HG03354 (cell line): ENCODE measurements around the gene WWOX.

ENCODE experiments used
- ATAC-seq: cut with Tn5 transposase; IDR thresholded peaks from one replicate; pipeline ENCODE4 v1.9.1; 2021; ENCODE audit warnings: mild to moderate bottlenecking; ENCODE audit not compliant: unreplicated experiment, poor library complexity, severe bottlenecking

The WWOX gene

DNA sequence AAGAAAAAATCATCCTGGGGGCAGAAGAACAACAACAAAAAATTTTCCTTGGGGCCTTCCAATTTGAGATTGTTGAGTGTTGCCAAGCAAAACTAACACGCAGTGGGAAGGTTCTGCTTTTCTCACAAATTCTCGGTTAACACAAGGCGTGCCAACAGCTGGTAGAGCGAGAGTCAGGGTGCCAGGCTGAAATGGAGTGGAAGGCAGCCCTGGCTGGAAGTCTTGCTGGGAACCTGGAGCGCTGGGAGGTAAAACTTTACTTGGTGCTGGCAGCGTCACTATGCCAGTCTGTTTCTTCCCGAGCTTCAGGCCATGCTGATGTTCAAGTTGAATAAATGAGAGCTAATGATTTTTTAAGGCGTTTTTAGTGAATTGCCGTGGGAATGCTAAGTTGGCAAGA lies 189.4 kb downstream of the WWOX start:
- ATAC-seq = no peak

DNA sequence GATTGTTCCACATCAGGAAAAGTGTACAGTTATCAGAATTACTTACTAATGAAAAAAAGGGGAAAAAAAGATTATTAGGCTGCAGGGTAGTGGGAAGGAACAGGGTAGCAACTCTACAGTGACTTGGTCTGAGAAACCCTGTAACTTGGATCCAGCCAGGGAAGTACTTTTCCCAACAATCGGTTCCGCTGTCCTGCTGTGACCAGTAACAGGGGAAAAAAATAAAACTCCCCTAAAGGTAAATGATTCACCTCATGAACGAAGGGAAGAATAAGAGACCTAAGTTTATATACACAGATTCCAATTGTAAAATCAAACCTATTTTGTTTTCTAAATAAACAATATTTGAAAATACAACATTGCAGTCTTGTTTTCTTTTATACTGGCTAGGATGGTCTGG lies 189.9 kb downstream of the WWOX start:
- no peak for ATAC-seq

DNA sequence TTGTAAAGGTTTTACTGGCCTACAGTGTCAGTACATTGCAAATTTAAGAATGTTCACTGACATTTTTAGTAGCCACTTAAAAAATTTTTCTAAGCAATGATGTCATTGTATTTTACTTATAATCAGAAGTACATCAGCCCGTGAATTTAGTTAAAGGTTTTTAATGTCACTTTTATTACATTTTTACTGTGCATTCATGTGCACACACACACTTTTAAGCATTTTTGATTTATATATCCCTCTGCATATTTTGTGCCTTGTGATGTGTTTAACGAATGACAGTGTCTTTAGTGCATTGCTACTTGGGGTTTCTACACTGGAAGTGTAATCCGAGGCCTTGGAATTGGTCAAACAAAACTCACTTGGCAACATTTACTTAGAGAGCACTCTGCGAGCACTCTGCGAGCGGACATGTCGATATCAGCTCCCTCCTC lies 190.4 kb downstream of the WWOX start:
- ATAC-seq = no peak

DNA sequence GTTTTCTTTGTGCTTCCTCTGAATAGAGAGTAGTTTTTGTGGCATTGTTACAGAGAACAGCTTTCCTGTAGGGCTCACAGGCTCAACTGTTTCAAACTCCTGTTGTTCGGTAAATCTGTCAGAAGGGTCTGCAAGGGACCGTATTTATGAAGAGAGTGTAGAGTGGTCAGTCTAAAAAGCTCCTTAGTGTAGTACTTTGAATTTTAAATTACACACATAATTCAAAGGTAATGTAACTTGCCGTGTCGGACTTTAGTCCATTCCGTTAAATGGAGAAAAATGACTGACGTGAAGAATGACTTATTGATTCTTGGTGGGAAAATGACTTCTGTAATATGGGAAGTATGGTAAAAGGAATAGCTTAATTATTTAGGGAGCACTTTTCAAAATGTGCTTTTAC lies 190.9 kb downstream of the WWOX start:
- ATAC-seq = no peak

DNA sequence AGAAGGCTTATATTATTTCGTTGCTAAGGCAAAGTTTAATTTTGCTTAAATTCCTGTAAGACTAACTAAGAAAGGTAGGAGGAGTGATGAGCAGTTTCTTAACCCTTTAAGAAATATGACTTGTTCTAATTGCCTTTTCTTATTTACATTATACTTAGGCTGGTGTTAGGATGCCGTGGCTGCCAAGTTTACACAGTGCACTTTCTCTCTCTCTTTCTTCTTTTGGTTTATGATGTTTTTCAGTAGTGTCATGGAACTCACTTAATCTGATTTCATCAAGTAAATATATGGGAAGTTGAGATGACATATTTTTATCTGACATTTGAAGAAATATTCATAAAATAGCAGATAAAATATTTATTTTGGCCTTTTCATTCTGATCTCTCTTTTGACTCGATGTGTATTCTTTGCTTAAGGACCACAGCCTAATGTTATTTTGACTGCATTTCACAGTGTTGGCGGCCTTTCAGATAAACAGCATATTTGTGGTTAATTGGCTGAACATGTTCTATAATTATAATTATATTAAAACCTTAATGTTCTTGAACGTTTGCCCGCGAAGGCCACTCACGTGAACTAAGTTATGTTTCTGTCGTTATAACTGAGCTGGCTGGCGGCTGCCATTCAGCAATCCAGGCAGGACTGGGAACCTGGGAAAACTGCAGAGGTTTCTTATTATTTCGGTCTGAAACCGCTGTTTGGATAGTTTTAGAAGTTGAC lies 191.6 kb downstream of the WWOX start:
- no peak for ATAC-seq

DNA sequence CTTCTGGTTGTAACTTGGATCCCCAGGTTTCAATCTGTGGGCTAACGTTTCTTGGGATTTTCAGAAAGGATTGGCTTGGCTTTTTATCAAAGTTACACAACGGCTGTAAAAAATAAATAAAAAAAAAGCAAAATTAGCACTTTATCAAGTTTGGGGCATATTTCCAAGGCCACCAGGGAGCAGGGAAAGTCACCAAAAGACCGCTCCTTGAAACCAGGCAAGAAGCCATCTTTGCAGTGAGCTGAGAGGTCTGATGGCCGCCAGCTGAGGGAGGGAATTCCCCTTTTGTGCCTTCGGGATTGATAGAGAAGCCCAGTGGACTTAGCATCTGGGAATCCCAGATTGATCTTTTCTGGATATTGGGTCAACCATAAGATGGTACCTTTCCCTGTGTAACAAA lies 192.2 kb downstream of the WWOX start:
- ATAC-seq = no peak

DNA sequence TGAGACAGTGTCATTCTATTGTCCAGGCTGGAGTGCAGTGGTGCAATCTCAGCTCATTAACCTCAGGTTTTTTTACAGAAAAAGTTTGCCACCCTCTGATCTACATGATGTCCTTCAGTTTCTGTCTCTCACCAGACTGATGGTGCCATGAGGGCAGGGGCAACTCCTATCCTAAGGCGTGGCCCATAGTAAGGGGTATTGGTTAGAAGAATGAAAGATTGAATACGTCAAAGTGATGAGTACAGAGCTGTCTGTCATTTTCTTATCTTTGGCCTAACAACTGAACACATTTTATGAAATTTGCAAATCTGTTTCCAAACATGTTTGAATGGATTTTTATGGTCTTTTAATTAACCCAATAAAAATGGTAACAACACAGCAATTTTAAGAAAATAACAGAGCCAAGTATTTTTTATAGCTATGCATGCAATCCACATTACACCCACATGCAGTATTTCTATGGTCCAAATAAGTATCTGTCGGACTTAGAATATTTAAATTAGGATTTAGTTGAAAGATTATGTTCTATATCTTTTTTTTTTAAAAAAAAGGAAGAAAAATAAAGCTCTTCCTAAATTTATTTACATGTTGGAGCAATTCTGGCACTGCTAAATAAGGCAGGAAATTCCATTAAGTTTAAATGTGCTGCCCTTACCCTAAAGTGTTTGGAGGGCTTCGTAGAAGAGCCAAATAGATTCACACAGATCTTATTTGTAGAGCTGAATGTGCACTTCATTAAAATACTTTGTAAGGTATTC lies 192.8 kb downstream of the WWOX start:
- no peak for ATAC-seq

DNA sequence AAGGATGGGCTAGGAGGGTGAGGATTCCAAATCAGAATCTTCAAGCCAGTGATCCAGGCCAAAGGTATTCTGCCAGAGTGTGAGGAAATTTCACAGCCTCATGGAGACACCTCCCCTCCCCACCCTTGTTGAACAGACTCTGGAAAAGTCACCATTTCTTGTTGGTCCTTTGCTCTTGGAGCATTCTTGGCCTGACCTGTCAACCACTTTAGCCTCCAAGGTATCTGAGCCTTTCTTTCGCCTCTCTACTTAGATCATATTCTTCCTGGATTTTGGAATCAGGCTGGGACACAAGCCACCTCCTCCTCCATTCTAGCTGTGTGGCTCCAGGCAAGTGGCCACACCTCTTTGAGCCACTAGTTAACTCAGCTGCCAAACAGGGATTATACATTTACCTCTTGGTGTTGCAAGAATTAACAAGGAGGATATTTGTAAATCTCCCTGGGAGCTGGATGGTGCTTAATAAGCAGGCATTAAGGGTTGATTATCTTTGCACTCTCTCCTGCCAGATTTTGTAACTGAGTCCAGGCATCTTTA lies 193.5 kb downstream of the WWOX start:
- ATAC-seq = no peak

DNA sequence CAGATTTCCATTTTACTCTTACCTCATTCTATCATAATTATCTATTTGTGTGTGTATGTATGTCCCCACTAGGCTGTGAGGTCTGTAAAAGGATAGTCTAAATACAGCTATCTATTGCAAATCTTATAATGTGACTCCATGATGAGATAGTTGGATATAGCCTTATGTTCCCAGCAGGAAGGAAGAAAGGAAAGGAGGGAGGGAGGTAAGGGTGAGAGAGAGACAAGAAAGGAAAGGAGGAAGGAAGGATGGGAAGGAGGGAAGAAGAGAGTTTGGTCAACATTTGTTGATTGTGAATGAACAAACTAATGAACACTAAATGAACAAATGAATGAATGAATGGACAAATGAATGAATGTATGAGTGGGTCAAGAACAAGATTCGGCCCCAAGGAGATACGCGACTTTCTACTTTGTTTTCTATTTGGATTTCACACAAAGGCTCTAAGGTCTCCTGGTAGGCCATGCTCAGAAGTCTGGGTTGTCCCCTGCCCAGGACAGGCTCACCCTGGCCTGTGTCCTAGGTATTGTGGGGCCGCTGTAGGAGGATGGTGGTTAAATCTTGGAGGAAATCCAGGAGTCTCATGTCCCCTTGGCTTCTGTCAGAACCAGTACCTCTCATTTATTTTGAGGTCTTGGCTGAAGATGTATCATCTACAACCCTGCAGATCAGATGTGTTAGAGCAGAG lies 195.2 kb downstream of the WWOX start:
- no peak for ATAC-seq

DNA sequence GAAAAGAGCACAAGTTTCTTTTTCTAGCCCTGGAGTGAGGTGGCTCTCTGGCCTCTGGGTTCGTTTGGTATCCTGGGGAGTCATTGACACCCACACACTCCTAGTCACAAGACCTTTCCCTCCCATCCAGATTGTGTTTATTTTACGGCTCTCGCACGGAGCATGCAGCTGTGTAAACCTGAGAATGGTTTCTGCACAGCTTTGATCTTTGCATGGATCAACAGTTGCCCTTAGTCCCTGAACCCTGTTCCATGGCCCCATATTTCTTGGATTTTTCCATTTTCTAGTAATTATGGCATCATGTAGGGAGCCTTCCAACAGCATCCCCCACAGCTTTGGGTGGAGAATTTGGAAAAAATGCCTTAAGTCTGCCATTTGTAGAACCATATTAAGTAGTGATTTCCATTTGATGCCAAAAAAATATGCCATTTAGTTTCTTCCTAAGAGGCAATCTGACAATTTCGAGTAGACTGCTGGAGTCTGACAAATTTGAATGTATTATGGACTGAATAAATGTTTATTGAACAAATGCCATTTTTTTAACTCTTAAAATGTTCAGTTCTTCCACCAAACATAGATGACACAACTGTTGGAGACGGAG lies 197.7 kb downstream of the WWOX start:
- no peak for ATAC-seq

DNA sequence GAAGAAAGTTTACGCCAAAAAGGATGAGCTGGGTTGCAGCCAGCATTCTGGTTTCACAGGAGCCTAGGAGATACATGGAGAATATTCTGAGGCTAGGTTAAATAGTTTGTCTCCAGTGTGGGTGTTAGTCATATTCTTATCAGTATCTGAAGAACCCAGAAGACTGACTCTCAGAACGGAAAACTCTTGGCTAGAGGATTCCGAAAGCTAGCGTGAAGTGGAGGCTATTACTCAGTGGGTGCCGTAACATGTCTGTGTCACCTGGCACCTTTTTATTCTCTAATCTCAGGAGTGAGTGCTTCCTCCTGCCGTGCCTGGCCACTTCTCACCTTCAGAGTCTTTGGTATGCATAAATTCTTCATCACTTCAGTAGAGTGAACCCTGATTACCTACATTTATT lies 199.5 kb downstream of the WWOX start:
- no peak for ATAC-seq

DNA sequence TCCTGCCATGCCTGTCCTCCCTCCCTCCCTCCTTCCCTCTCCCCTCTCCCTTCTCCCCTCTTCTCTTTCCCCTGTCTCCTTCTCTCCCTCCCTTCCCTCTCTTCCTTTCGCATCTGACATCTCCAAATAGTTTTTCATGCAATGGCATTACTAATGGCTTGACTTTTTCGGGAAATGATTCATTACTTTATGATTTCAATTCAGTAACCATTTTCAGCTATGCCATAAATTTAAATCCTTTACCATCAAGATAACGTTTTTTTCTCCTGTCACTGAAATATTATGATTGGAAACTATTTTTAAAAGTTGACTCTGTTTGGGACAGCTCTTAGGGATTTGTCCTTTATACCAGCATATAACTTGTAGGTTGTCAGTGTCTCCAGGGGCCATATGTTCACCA lies 201.0 kb downstream of the WWOX start:
- ATAC-seq = no peak

DNA sequence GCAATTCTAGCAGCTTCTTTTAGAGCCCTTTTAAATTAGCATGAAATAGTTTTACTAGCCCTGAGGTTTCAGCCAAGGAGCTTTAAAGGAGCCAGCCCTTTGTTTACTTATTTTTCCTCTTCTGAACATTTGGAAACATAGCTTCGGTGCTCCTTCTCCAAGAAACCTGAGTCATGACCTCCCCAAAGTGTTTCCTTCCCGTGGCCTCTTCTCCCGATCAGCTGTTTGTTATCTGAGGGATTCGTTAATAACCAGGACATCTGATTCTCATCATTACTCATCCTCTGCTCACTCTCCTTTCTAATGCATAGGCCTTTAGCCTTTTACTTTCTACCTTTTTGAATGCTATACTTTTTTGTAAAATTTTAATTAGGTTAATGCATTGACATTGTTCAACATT lies 204.5 kb downstream of the WWOX start:
- ATAC-seq = no peak

DNA sequence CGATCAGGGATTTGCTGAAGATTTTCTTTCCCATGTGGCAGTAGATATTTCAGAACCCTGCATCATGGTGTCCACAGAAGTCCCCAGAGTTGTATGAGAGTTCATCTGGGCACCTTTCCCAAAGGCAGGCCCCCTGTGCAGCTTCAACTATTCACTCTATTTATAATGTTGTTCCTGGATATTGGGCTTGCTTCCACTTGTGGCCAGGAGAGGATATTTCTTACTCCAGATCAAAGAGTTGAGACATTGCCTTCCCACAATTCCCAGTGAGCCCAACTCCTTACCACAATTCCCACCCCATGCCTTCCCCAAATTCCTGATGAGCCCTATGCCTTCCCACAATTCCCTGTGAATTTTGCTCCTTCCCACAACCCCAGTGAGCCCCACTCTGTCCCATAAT lies 206.9 kb downstream of the WWOX start:
- no peak for ATAC-seq

DNA sequence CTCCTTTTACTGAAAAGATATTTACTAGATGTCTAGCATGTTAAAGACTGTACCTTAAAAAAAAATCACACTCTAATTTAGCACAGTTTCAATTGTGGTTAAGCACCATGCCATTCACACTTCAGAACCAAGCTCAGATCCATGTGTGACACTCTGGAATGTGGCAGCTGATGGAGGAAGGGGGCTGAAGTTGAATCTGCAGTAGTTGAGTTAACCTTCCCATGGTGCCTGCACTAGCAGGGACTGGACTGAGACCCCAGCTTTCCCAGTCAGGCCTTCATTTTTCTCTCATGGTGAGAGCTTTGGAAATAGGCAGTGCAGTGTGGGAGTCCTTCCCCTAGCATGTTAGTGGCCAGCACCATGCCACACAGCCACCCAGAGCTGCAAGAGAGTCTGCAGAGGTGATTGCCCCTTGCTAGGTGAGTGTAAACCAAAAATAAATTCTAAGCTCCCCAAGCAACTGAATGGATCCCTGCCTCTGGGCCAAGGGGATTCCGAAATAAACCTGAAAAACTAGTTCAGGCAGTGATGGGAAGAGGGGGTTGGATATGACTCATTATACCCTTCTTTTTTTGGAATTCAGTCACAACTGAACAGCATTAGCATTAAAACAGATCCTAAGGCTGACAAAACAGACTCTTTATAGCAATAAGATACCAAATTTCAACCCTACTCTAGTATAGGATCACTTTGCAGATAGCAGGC lies 208.5 kb downstream of the WWOX start:
- ATAC-seq = no peak

DNA sequence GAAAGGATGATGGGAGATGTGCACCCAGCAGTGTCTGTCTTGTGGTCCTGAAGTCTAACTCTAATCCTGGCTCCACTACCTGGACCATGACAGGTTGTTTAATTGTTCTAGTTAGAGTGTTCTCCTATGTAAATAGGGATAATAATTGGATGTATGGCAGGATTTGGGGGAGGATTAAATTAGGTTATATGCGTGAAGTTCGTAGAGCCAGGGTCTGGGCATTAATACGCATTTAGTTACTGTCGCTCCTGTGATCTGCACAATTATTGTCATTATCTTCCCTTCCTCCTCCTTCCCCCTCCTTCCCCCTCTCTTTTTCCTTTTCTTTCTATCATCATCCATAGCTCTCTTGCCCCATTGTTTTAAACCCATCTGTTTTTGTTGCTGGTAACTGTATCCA lies 210.3 kb downstream of the WWOX start:
- no peak for ATAC-seq

DNA sequence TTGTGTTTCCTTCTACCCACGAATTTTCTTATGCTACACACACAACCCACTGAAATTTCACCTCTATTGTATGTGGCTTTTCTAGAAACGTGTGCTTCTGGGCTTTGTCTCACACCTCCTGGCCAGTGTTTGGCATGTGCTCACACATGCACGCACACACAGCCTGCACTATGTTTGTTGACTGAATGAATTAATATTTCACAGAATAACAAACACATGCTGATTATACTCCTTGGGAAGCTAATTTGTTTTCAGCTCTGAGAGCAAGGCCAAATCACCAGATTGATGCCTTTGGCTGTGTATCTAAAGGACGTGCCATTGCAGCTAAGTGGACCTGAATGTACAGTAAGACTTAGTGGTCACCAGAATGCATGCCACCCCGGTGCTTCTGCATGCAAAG lies 210.7 kb downstream of the WWOX start:
- no peak for ATAC-seq

DNA sequence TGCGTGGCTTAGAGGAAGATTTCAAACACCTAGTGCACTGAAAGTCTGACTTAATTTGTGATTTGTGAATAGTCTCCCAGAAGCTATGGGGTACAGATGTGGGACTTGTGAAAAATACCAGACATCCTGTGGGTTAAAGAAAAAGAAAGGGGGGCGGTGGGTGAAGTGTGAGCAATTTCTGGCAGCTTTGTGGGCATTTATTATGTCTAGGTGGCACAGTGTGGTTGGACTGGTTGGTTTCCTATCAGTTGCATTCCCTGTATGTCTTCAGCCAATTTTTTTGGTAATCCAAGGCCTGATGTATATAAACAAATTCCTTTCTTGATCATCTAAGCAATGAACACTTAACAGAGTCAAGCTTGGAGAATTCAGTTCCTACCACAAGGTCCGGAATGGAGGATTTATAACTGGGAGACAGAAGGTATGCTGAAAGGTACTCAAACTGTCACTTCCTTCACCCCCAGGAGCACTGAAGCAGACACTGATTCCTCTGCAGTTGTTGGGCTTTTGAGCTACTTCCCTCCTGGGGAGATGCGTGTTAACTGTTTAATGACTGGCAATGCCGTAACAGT lies 211.6 kb downstream of the WWOX start:
- no peak for ATAC-seq

DNA sequence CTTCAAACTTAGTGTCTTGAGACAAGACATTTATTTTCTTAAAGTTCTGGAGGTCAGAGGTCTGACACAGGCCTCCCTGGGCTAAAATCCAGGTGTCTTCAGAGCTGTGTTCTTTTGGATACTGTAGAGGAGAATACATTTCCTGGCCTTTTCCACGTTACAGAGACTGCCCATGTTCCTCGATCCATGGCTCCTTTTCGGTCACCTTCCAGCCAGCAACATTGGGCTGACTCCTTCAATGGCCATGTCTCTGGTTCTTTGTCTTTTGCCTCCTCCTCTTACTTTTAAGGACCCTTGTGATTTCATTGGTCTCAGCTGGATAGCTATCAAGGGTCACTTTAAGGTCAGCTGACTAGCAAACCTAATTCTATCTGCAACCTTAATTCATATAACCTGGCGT lies 212.4 kb downstream of the WWOX start:
- no peak for ATAC-seq
